Endothelial cell of umbilical vein (primary cell): ENCODE measurements around the gene FLRT2. TPM values are rescaled to one million over a fixed set of nuclear protein-coding genes. Genes with fewer than 3 reads are reported as not detected.

Experiments
- BruUV-seq: library from RNA; stranded (reverse); fragments of 400-500 nt; replicated peaks from 2 replicates; lab custom pipeline; 2021; lab: Mats Ljungman, UMichigan
- CTCF ChIA-PET: fragments of 300-600, 350-600 bp; sonication (Branson Sonifier 250); formaldehyde crosslinking; loops from one replicate; lab custom pipeline; 2021; ENCODE audit warnings: antibody characterized with exemption, inconsistent platforms; lab: Charles Lee
- POLR2A ChIA-PET: fragments of 300-600, 350-600 bp; sonication (Branson Sonifier 250); formaldehyde crosslinking; loops from one replicate; lab custom pipeline; 2021; ENCODE audit warnings: antibody characterized with exemption, inconsistent platforms; lab: Charles Lee
- DNase-seq: peaks from one replicate; pipeline ENCODE4 v3.0.0-alpha.2; 2011; ENCODE audit warnings: low read depth, low spot score
- FAIRE-seq: peaks from 2 replicates; lab custom pipeline; 2011; peaks lifted over from hg19 to GRCh38; lab: Jason Lieb, UNC
- H2AFZ ChIP-seq: 2 replicates; pipeline ENCODE4 v1.6.0; 2012; ENCODE audit warnings: low read depth, low read length, control low read depth, inconsistent platforms
- H3K27ac ChIP-seq: 2 replicates; pipeline ENCODE4 v1.5.1; 2011; ENCODE audit warnings: low read depth, mild to moderate bottlenecking, control low read depth, low read length, moderate library complexity; ENCODE audit not compliant: insufficient read depth
- H3K27me3 ChIP-seq, 2 experiments: 2 replicates each; pipeline versions ENCODE4 v1.6.0 to v1.6.1; 2011; ENCODE audit warnings: low read length in 2 of 2, mixed read lengths in 1 of 2; ENCODE audit not compliant: control insufficient read depth in 2 of 2, insufficient read depth in 2 of 2
- H3K36me3 ChIP-seq, 2 experiments: 2 replicates in 1 of 2; 3 replicates in 1 of 2; pipeline ENCODE4 v1.5.1; 2011; ENCODE audit warnings: low read length in 2 of 2, mild to moderate bottlenecking in 1 of 2, moderate library complexity in 1 of 2; ENCODE audit not compliant: control insufficient read depth in 2 of 2, insufficient read depth in 2 of 2; ENCODE audit errors: extremely low read depth in 1 of 2
- H3K4me1 ChIP-seq: 3 replicates; pipeline ENCODE4 v1.5.1; 2011; ENCODE audit warnings: mild to moderate bottlenecking, low read length; ENCODE audit not compliant: control insufficient read depth, insufficient read depth; ENCODE audit errors: extremely low read depth
- H3K4me2 ChIP-seq: 2 replicates; pipeline ENCODE4 v1.6.1; 2011; ENCODE audit warnings: low read length, control low read depth, mixed read lengths; ENCODE audit not compliant: insufficient read depth
- H3K4me3 ChIP-seq, 3 experiments: fragments of 200-600 bp in 1 of 3; sonication (generic), shearing (Covaris generic) in 1 of 3; replicated peaks in 1 of 3; 2 replicates each; pipeline ENCODE4 v1.5.1; 2011 to 2016; ENCODE audit warnings: control low read depth in 3 of 3, low read length in 3 of 3, mild to moderate bottlenecking in 2 of 3, inconsistent platforms in 1 of 3, low read depth in 1 of 3, moderate library complexity in 1 of 3; ENCODE audit not compliant: insufficient read depth in 1 of 3
- H3K79me2 ChIP-seq: 2 replicates; pipeline ENCODE4 v1.6.0; 2012; ENCODE audit warnings: low read length, inconsistent platforms; ENCODE audit not compliant: control insufficient read depth, insufficient read depth
- H3K9ac ChIP-seq: replicated peaks from 2 replicates; pipeline ENCODE3; 2011; ENCODE audit warnings: low read length, control low read depth; ENCODE audit not compliant: insufficient read depth; ENCODE audit errors: extremely low read depth
- H3K9me1 ChIP-seq: replicated peaks from 3 replicates; pipeline ENCODE4 v1.6.0; 2011; ENCODE audit warnings: mild to moderate bottlenecking, low read length; ENCODE audit not compliant: control insufficient read depth, insufficient read depth; ENCODE audit errors: extremely low read depth
- H3K9me3 ChIP-seq: replicated peaks from 2 replicates; pipeline ENCODE4 v1.5.1; 2012; ENCODE audit warnings: low read length, inconsistent platforms; ENCODE audit not compliant: control insufficient read depth, insufficient read depth
- H4K20me1 ChIP-seq: replicated peaks from 2 replicates; pipeline ENCODE3; 2011; ENCODE audit warnings: mild to moderate bottlenecking, low read length; ENCODE audit not compliant: control insufficient read depth, insufficient read depth; ENCODE audit errors: extremely low read depth
- EZH2 ChIP-seq: IDR thresholded peaks from 2 replicates; pipeline ENCODE4 v1.6.1; 2012; ENCODE audit warnings: borderline replicate concordance, low read depth, mild to moderate bottlenecking, moderate library complexity, low read length, inconsistent platforms; ENCODE audit not compliant: severe bottlenecking
- FOS ChIP-seq: IDR thresholded peaks from 2 replicates; pipeline ENCODE4 v1.6.1; 2011; ENCODE audit warnings: mild to moderate bottlenecking, low read length, moderate library complexity, borderline replicate concordance; ENCODE audit not compliant: insufficient read depth
- GATA2 ChIP-seq: IDR thresholded peaks from 2 replicates; pipeline ENCODE4 v1.7.0; 2011; ENCODE audit warnings: low read depth, mild to moderate bottlenecking, moderate library complexity, mixed read lengths, low read length; ENCODE audit not compliant: insufficient read length, insufficient read depth
- JUN ChIP-seq: IDR thresholded peaks from 2 replicates; pipeline ENCODE4 v1.6.1; 2011; ENCODE audit warnings: borderline replicate concordance, low read depth; ENCODE audit not compliant: insufficient read length, insufficient read depth
- MYC ChIP-seq: IDR thresholded peaks from one replicate; pipeline ENCODE4 v1.6.1; 2011; ENCODE audit warnings: mild to moderate bottlenecking, low read depth, low read length
- POLR2A ChIP-seq: IDR thresholded peaks from 2 replicates; pipeline ENCODE4 v1.6.1; 2012; ENCODE audit warnings: low read depth, mild to moderate bottlenecking, control low read depth, low read length
- POLR2AphosphoS5 ChIP-seq: IDR thresholded peaks from 2 replicates; pipeline ENCODE4 v1.6.1; 2012; ENCODE audit warnings: low read depth, mild to moderate bottlenecking, control low read depth, low read length, moderate library complexity; ENCODE audit not compliant: insufficient read depth
- dilution Hi-C: fragments of 300-500 bp; cut with MboI; formaldehyde crosslinking; loops from one replicate; pipeline ENCODE4 v1.15.0; 2019; ENCODE audit warnings: low sequenced_read_pairs; ENCODE audit not compliant: extremely low pct_ligation_motif_present
- intact Hi-C: fragments of 100-400 bp; cut with micrococcal nuclease; formaldehyde crosslinking; loops from one replicate; pipeline ENCODE4 v1.10.0; 2022
- polyA plus RNA-seq, 4 experiments: library from polyadenylated mRNA; depleted of rRNA in 3 of 4; stranded (reverse) in 3 of 4; unstranded in 1 of 4; fragments of >200 nt; gene quantifications; 2 replicates each; pipeline versions ENCODE4 v1.2.1 to v1.2.3, GENCODE V29; 2011 to 2012; ENCODE audit warnings: missing spikeins in 1 of 4
- total RNA-seq: library from RNA; stranded (reverse); gene quantifications from 2 replicates; pipeline ENCODE4 v1.2.3, GENCODE V29; 2021
- TF ChIP-seq, protein P1 (sequence below), 2 donors: IDR thresholded peaks; 1 replicate in 1 of 2; 2 replicates in 1 of 2; pipeline ENCODE4 v1.5.1; 2011; ENCODE audit warnings: low read length in 2 of 2, mild to moderate bottlenecking in 2 of 2, moderate library complexity in 2 of 2, control low read depth in 1 of 2, inconsistent platforms in 1 of 2, low read depth in 1 of 2; ENCODE audit not compliant: insufficient read depth in 1 of 2; ENCODE audit errors: extremely low read depth in 1 of 2
- TF ChIP-seq, protein P2 (sequence below): IDR thresholded peaks from 2 replicates; pipeline ENCODE4 v1.6.1; 2011; ENCODE audit not compliant: insufficient read depth, insufficient read length

Gene FLRT2
- total and polyA plus RNA-seq, 2 donors (not counting 3 experiments of a cell fraction or from before 2014, with no cell fraction given) = 202 to 229 TPM

DNA sequence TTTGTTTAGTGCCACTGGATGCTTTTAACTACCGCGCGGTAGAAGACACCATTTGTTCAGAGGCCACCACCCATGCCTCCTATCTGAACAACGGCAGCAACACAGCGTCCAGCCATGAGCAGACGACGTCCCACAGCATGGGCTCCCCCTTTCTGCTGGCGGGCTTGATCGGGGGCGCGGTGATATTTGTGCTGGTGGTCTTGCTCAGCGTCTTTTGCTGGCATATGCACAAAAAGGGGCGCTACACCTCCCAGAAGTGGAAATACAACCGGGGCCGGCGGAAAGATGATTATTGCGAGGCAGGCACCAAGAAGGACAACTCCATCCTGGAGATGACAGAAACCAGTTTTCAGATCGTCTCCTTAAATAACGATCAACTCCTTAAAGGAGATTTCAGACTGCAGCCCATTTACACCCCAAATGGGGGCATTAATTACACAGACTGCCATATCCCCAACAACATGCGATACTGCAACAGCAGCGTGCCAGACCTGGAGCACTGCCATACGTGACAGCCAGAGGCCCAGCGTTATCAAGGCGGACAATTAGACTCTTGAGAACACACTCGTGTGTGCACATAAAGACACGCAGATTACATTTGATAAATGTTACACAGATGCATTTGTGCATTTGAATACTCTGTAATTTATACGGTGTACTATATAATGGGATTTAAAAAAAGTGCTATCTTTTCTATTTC lies 93.2 kb downstream of the FLRT2 start:
- Histone ChIP-seq H3K36me3 (peaks cover 18 to 49% of the 10 kb centered on the region in 2 experiments), H3K9me3 (no peaks in the 10 kb centered on the region), H3K4me1 (no peaks in the 10 kb centered on the region), H3K27ac (no peak overlapping the region), H3K79me2 (no peaks in the 10 kb centered on the region), H3K27me3 (no peaks in the 10 kb centered on the region), H2AFZ (no peak overlapping the region), H4K20me1 (no peaks in the 10 kb centered on the region), H3K9me1 (no peaks in the 10 kb centered on the region), H3K4me2 (no peak overlapping the region), H3K9ac (no peak overlapping the region), H3K4me3 (no peak overlapping the region)
- TF ChIP-seq POLR2A (no peak), MYC (no peak), EZH2 (no peak), JUN (no peak), FOS (no peak), POLR2AphosphoS5 (no peak), GATA2 (no peak)
- TF ChIP-seq, protein P1, sequence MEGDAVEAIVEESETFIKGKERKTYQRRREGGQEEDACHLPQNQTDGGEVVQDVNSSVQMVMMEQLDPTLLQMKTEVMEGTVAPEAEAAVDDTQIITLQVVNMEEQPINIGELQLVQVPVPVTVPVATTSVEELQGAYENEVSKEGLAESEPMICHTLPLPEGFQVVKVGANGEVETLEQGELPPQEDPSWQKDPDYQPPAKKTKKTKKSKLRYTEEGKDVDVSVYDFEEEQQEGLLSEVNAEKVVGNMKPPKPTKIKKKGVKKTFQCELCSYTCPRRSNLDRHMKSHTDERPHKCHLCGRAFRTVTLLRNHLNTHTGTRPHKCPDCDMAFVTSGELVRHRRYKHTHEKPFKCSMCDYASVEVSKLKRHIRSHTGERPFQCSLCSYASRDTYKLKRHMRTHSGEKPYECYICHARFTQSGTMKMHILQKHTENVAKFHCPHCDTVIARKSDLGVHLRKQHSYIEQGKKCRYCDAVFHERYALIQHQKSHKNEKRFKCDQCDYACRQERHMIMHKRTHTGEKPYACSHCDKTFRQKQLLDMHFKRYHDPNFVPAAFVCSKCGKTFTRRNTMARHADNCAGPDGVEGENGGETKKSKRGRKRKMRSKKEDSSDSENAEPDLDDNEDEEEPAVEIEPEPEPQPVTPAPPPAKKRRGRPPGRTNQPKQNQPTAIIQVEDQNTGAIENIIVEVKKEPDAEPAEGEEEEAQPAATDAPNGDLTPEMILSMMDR (IDR thresholded peaks at IDR 0.05; ENCODE audit: extremely low read depth in 1 of 2, insufficient read depth in 1 of 2, low read depth in 1 of 2, low read length in 2 of 2) = no peak
- TF ChIP-seq, protein P2, sequence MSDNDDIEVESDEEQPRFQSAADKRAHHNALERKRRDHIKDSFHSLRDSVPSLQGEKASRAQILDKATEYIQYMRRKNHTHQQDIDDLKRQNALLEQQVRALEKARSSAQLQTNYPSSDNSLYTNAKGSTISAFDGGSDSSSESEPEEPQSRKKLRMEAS = no peak
- dilution Hi-C loops (no loop called here), intact Hi-C loops (no loop called here)
- FAIRE-seq (no peak), DNase-seq (no peak)
- ChIA-PET POLR2A (no interaction called here), CTCF (interaction anchor here (1.3 kb wide), 1 partner anchor 11 kb away, joined by 4 read pairs; no protein-coding TSS in a partner anchor)
- no TSS peak for BruUV-seq
